OCI-LY1 (cell line): ENCODE measurements around the gene ASCL2.

Source experiments
- CTCF ChIP-seq: fragments of 200-600 bp; sonication (generic), shearing (Covaris generic); IDR thresholded peaks from 2 replicates; pipeline ENCODE4 v1.5.1; 2017; ENCODE audit warnings: mild to moderate bottlenecking, antibody characterized with exemption, low read length, moderate library complexity, mixed read lengths
- EZH2 ChIP-seq: fragments of 200-600 bp; sonication (generic), shearing (Covaris generic); IDR thresholded peaks from 2 replicates; pipeline ENCODE4 v1.8.0; 2017; ENCODE audit warnings: borderline replicate concordance, mixed run types, mild to moderate bottlenecking, antibody characterized with exemption, low read length, moderate library complexity, mixed read lengths

DNA sequence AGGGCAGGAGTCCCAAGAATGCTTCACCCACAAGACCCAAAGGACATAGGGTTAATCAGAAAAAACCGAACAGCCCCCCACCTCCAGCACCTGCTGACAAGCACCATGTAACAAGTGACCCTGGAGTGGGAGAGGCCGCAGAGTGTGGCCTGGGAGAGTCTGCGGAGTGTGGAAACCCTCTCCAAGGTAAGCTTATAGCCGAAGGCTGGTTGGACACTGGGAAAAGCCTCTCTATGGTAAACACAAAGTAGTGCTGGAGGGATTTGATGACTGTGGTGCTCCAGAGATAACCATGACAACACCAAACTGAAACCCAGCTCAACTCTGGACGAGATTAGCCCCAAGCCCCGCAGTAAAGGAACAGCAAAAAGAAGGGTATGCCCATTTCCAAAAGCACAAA, 19.2 kb downstream of the ASCL2 start:
- TF ChIP-seq CTCF = no peak
- no peak for TF ChIP-seq EZH2
